ENCODE data around the gene FAM219A.
A peak's percentile ranks its signal among the peaks of the same experiment; 100 is the strongest.

The FAM219A gene

GRCh38 chr9:34458013-34458958, at the start of gene FAM219A, which contains the start of gene DNAI1:
FAM219A (minus strand) TSS chr9:34458570; CDS start chr9:34458263, 307 bp downstream.
DNAI1 (plus strand) TSS chr9:34458805; CDS start chr9:34459006, 201 bp downstream.
- peak; percentile 99 for DNase-seq

GRCh38 chr9:34507966-34508365, 49.6 kb upstream of the FAM219A start:
- DNase-seq, result no peak

- DNase-seq, result no peak
Measured at GRCh38 chr9:34507556-34507955, 49.2 kb upstream of the FAM219A start.

- DNase-seq, result no peak
Measured at GRCh38 chr9:34506623-34507022, 48.3 kb upstream of the FAM219A start.

GRCh38 chr9:34505370-34506120, 47.2 kb upstream of the FAM219A start:
- no peak for DNase-seq

- DNase-seq, result no peak
Measured at GRCh38 chr9:34503406-34503805, 45.0 kb upstream of the FAM219A start.

- no peak for DNase-seq
Measured at GRCh38 chr9:34502891-34503290, 44.5 kb upstream of the FAM219A start.

GRCh38 chr9:34502471-34502870, 44.1 kb upstream of the FAM219A start:
- no peak for DNase-seq

- DNase-seq, result no peak
Measured at GRCh38 chr9:34501889-34502425, 43.6 kb upstream of the FAM219A start.

- no peak for DNase-seq
Measured at GRCh38 chr9:34501372-34501771, 43.0 kb upstream of the FAM219A start.

- peak; percentile 75 for DNase-seq
Measured at GRCh38 chr9:34500623-34501267, 42.4 kb upstream of the FAM219A start.

- no peak for DNase-seq
Measured at GRCh38 chr9:34499076-34499475, 40.7 kb upstream of the FAM219A start.

- DNase-seq, result no peak
Measured at GRCh38 chr9:34498553-34498952, 40.2 kb upstream of the FAM219A start.

GRCh38 chr9:34496149-34496712, 37.9 kb upstream of the FAM219A start:
- DNase-seq, result no peak

- peak; percentile 35 for DNase-seq
Measured at GRCh38 chr9:34493972-34494535, 35.7 kb upstream of the FAM219A start.

GRCh38 chr9:34492051-34492450, 33.7 kb upstream of the FAM219A start:
- no peak for DNase-seq

GRCh38 chr9:34491596-34491995, 33.2 kb upstream of the FAM219A start:
- DNase-seq, result no peak

- DNase-seq, result no peak
Measured at GRCh38 chr9:34490760-34491159, 32.4 kb upstream of the FAM219A start.

GRCh38 chr9:34490360-34490759, 32.0 kb upstream of the FAM219A start:
- no peak for DNase-seq

GRCh38 chr9:34486572-34486971, 28.2 kb upstream of the FAM219A start:
- no peak for DNase-seq

GRCh38 chr9:34485822-34486221, 27.5 kb upstream of the FAM219A start:
- DNase-seq, result no peak

- no peak for DNase-seq
Measured at GRCh38 chr9:34484678-34485077, 26.3 kb upstream of the FAM219A start.

All from activated T-cell treated with anti-CD3 and anti-CD28 coated beads, Interleukin-2, amount 50 U/mL, for 1 hour (primary cell).